RPMI7951 (cell line): Measurements from ENCODE around the gene NLRC5. TPM values are rescaled to one million over a fixed set of nuclear protein-coding genes. Genes with fewer than 3 reads are reported as not detected.
"Not testable (repeated sequence)": the region's sequence is repeated elsewhere in the genome, so short reads cannot be mapped to it uniquely, and the experiment has no call there.

Source experiments
- DNase-seq: peaks from one replicate; pipeline ENCODE4 v3.0.0-alpha.2; 2012; ENCODE audit warnings: low read depth
- total RNA-seq: library from RNA; depleted of rRNA; stranded (reverse); fragments of >200 nt; shearing (Covaris generic); gene quantifications from 2 replicates; pipeline ENCODE4 v1.2.3, GENCODE V29; 2014

Gene NLRC5
- total RNA-seq, 1 experiment from 2014 or later: 15.0 TPM

DNA sequence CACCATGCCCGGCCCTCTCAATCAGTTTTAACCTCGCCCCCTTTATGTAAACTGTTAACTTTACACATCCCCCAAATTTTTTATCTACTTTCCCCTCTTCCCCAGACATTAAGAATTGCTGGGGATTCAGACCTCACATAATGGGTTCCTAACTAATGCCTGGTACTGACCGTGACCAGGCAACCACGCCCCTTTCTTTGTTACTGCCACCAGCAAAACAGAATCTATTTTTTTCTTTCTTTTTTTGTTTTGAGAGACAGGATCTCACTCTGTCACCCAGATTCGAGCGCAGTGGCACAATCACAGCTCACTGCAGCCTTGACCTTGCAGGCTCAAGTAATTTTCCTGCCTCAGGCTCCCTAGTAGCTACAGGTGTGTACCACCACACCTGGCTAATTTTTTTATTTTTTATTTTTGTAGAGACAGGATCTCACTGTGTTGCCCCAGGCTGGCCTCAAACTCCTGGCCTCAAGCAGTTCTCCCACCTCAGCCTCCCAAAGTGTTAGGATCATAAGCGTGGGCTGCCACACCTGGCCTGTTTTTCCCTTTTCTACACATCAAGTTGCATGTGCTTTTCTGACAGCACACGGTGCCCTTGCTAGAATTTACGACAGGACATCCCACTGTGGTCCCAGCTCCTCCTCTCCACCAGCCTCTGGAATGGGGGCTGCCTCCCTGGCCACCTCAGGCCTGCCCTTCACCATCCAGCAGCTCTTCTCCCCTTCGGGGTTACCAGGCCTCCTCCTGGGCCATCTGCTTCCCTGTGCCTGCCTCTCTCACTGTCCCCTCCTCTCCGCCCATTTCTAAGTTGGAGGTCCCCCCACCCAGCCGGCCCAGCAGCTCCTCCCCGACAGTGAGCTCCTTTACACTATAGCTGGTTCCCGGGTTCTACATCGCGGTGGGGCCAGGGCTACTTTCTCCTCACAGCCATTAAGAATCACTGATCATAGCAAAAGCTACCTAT, 113.8 kb downstream of the NLRC5 start:
- DNase-seq: no peak

DNA sequence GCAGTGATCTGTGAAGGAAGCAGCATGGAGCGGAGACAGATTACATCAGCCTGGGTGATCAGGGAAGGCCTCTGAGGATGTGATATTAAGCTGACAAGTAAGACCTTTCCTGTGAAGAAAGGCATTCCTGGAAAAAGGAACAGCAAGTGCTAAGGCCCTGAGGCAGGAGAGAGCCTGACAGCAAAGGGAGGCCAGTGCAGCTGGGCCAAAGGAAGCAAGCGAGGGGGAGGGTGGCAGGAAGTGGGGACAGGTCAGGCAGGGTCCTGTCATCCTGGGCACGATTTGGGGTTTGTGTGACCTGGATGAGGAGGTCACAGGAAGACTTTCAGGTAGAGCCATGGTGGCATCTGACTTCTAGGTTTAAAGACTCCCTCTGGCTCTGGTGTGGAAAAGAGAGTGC, 115.3 kb downstream of the NLRC5 start:
- DNase-seq: no peak

DNA sequence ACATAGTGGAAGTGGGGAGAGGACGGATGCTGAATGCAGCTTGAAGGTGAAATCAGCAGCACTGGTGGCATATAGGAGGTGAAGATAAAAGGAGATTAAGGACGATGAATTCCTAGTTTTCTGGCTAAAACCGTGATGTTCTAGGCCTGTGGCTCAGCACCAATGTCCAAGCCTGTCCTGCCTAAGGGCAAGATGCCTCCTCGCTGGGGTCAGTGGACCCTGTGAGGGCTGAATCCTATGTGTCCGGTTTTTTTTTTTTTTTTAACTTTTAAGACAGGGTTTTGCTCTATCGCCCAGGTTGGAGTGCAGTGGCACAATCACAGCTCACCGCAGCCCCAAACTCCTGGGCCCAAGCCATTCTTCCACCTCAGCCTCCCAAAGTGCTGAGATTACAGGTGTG, 115.8 kb downstream of the NLRC5 start:
- no peak for DNase-seq

DNA sequence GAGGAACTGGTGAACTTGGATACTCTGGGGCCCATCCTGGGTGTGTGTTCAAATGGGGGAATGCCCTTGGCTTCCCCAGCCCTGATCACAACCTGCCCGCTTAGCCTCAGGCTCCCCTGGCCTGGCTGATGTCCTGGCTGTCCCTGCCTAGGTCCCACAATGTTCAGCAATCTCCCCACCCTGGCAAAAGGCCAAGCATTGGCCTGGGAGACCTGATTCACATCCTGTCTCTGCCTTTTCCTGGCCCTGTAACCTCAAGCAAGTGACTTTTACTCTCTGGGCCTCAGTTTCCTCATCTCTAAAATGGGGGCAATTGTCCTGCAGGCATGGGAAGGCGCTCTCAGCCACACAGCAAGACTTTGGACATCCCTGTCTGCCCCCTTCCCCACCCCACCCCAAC, 117.4 kb downstream of the NLRC5 start:
- peak; percentile 51 for DNase-seq

DNA sequence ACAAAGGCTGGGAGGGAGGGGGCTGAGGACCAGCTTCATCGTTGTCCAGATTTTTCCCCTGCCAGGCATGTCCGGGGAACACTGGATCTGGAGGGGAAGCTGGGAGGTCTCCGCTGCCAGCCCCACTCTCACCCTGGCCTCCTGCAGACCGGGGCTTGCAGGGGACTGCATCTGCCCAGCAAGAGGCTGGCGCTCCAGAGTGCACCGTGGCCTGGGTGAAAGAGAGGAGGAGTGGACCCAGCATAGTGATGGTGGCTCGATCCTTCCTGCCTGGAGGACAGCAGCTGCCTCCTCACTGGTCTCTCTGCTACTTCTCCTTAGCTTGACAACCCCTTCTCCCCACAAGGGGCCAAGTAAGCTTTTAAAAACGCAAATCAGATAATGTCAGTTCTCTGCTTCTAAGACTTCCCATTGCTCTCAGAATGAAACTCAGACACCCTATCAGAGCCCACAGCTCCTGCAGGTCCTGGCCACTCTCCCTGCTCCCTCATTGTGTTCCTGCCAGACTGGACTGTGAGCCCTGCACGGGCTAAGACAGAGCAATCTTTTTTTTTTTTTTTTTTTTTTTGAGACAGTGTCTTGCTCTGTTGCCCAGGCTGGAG, 118.1 kb downstream of the NLRC5 start:
- DNase-seq: no peak

DNA sequence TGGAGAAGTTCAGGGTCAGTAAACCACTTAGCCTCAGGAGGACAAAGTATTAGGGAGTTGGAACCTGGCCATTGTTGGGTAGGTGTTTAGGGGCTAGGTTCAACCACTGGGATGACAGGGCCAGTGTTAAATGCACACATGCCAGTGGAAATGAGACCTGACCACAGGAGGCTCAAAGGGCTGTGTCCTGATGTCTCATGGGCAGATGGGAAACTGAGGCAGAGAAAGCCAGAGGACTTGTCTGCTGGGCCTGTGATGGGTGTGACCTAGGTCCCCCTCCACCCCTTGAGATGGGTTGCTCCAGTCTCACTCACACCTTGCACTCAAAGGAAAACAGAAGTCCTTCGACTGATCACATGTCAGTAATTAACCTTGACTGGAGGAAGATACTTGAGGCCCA, 119.1 kb downstream of the NLRC5 start:
- no peak for DNase-seq

DNA sequence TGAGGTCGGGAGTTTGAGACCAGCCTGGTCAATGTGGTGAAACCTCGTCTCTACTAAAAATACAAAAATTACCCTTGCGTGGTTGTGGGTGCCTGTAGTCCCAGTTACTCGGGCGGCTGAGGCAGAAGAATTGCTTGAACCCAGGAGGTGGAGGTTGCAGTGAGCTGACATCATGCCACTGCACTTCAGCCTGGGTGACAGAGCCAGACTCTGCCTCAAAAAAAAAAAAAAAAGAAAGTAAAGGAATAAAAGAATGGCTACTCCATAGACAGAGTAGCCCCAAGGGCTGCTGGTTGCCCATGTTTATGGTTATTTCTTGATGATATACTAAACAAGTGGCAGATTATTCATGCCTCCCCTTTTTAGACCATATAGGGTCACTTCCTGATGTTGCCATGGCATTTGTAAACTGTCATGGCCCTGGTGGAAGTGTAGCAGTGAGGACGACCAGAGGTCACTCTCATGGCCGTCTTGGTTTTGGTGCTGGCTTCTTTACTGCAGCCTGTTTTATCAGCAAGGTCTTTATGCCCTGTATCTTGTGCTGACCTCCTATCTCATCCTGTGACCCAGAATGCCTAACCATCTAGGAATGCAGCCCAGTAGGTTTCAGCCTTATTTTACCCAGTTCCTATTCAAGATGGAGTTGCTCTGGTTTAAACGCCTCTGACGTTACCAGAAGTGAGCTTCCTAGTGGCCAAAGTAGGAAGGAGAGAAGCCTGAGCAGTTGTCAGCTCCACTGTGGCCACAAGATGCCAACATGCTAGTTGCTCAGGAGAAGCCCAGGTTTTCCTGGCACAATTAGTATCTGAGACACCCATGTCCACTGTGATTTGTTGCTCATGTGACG, 120.1 kb downstream of the NLRC5 start:
- not testable (repeated sequence) for DNase-seq

DNA sequence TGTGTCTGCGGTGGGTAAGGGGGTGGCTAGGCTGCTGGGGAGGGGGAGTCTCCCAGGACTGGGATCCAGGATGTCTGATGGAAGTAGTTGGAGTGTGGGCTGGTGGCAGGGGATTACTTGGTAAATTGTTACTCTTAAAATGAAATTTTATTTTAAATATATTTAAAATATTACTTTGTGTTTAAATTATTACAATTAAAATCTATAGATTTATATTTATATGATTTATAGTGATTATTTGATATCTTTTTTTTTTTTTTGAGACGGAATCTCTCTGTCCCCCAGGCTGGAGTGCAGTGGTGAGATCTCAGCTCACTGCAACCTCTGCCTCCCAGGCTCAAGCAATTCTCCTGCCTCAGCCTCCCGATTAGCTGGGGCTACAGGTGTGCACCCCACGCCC, 121.6 kb downstream of the NLRC5 start:
- no peak for DNase-seq

DNA sequence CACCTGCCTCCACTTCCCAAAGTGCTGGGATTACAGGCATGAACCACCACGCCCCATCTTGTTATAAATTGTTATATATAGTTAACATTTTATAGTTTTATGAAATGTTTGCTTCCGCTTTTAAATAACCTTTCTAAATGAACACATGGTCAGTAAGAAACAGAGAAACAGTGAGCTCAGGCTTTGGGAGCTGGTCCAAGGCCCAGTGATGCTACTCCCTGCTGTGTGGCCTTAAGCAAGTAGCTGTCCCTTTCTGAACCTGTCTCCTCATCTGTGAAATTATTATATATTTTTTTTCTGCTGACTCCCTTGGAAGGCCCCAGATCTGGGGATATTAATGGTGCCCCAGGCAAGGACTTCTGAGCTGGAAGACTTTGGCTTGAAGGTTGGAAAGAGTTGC, 122.1 kb downstream of the NLRC5 start:
- peak; percentile 22 for DNase-seq

DNA sequence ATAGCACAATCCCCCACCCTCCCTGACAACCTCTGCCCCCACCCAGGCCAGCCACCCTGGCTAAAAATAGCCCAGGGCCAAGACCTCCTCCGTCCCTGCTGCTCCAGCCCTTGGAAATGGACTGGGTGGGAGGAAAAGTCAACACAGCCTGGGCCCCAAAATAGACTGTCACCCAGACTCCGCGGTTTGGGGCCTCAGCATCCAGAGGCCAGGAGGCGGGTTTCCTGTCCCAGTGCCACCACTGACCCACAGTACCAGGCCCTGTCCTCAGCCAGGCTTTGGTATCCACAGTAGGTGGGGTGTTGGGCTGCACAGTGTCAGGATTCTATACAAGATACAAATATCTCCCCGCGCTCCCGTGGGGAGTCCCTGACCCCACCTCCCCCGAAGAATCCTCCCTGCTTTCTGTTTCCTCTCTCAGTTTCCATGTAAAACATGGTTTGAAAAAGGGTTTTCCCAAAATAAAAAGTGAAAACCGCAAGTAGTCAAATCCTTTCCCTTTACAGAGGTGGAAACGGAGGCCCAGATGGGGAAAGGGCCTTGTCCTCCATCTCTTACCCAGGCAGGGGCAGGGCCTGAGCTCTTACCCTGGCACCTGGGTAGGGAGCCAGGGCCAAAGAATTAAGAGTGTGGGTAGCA, 123.2 kb downstream of the NLRC5 start:
- peak; percentile 69 for DNase-seq

DNA sequence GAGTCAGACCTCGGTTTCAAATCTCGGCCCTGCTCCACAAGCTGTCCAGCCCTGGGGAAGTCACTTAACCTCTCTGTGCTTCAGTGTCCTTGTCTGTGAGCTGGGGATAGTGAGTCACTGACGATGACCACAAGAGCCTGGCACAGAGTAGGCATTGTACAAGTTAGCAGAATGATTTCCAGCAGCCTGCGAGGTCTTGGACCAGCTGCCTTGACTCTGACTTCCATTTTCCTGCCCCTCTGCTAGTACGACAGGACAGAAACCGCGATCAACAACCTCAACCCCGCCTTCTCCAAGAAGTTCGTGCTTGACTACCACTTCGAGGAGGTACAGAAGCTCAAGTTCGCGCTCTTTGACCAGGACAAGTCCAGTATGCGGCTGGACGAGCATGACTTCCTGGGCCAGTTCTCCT, 123.7 kb downstream of the NLRC5 start:
- peak; percentile 91 for DNase-seq

DNA sequence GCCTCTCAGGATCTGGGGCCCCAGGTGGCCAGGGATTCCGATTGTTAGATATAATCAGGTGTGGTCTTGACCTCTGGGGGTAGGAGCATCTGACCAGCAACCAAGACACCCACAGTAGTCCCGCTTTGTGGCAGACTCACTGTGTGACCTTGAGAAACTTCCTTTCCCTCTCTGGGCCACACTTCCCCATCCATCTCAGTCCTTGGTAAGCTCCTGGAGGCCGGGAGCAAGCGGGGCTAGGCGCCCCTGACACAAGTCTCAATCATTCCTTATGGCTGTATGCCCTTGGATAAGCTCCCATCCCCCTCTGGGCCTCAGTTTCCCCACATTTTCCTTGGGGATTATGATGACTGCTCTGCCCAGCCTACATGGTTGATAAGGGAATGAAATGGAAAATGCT, 124.3 kb downstream of the NLRC5 start:
- DNase-seq: no peak

DNA sequence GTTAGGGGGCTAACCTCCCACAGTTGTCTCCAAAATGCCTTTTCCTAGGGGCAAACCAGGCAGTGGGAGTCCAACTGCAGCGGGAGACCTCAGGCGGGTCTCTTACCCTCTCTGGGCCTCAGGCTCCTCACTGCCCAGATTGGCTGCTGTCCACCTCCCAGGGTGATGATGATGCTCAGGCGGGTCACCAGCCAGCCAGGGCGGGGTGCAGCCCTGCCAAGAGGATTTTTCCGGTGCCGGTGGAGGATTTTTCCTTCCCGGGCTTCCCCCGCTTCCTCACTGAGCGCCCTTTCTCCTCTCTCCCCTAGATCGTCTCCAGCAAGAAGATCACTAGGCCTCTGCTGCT, 125.8 kb downstream of the NLRC5 start:
- peak; percentile 68 for DNase-seq

DNA sequence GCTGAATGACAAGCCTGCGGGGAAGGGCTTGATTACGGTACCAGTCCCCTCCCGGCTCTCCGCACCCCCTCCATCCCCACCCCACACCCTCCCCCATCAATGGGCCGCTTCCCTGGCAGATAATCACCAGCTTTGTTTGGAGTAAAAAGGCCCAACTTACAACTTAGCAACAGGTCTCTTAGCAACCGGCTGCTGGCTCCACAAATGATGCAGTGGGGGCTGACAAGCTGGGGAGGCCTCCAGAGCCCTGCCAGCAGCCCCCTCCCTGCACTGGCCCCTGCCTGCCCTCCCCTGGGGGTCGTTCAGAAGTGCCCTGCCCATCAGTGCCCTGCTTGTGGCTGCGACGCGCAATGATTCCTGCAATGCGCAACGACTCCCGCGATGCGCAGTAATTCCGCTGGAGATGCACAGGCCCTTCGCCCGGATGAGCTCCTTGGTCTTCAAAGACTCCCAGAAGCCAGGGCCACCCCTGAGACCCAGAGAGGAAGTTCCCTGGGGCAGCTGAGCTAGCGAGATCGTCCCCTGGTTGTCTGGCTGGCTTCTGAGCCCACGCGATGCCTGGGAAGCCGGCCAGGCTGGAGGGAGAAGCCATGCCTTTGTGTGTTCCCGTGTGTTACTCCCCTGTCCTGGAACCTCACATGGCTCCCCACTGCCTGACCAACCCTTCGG, 126.3 kb downstream of the NLRC5 start:
- peak; percentile 79 for DNase-seq

DNA sequence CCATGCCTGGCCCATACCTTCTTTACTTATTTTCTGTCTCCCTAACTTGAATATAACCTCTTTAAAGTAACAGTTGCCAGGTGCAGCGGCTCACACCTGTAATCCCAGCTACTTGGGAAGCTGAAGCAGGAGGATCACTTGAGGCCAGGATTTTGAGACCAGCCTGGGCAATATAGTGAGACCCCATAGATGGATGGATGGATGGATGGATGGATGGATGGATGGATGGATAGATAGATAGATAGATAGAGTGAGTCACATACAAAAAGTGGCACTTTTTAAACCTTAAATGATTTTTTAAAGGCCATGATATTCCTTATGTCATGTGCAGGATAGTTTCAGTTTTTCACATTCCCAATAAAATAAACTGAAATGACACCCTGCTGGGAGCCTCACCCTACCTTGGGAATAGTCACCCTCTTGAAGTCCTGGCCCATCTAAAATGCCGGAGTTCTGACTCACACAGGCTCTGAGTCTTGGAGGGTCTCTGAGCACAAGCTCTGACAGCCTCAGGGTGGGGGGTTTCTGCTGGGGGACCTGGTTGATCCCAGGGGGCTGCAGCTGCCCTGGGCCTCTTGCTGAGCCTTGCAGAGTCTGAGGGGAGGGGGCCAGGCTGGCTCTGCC, 129.2 kb downstream of the NLRC5 start:
- no peak for DNase-seq

DNA sequence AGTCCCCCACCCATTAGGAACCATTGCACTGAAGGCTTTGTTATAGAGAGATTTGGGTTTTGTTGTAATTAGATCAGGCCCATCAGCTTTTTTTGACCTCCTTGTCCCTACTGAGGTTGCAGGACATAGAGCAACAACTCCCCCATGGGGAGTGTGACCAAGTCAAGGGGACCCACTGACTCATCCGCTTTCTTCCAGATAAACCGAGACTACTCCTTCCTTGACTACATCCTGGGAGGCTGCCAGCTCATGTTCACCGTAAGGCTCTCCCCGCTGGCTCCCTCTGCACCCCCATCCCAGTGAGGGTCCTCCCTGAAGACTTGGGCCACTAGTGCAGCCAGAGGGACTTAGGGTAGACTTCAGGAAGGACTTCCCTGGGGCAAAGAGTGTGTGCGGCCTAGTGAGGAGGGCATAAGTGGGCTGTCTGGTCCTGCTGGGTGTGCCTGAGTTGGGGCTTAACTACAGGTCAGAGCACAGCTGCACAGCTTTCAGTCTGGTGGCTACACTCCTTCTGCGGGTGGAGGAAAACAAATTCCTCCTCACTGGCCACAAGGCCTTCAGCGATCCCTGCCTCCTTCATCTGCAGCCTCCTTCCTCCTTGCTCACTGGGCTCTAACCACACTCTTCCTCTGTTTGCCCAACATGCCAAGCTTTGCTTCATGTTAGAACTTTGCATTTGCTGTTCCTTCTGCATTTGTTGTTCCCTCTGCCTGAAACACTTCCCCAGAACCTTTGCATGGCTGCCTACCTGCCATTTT, 134.0 kb downstream of the NLRC5 start:
- no peak for DNase-seq

DNA sequence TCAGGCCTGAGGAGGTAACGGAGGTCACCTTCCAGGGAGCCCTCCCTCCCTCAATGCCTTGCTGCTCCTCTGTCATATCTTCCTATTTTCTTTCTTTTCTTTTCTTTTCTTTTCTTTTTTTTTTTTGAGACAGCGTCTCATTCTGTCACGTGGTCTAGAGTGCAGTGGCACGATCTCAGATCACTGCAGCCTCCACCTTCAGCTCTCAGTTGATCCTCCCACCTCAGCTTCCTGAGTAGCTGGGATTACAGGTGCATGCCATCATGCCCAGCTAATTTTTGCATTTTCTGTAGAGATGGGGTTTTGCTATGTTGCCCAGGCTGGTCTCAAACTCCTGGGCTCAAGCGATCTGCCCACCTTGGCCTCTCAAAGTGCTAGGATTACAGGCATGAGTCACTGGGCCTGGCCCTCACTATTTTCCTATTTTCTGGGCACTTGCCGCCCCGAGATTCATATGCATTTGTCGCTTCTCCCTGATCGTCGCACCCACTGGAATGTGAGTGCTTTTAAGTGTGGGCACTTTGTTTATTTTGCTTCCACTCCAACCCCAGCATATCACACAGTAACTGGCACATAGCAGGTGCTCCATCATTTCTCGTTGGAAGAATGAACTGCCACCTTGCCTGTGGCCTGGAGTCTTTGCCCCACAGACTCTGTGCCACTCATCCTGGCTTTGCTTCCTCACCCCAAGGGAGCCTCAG, 134.8 kb downstream of the NLRC5 start:
- DNase-seq: no peak

DNA sequence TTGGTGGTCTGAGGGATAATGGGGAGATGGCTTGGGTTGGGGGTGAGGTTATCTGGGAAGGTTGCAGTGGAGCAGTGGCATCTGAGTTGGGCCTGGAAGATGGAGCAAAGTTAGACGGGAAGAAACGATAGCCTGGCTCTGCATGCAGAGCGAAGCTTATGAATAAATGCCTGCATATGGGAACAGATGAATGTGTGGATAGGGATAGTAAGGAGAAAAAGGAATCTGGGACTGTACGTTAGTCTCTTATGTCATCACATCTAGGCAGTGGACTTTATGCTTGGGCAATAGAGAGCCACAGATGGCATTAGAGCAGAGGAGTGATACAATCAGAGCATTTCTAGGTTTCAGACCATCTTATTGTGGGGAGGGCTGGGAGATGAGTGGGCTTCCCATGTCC, 136.0 kb downstream of the NLRC5 start:
- no peak for DNase-seq

DNA sequence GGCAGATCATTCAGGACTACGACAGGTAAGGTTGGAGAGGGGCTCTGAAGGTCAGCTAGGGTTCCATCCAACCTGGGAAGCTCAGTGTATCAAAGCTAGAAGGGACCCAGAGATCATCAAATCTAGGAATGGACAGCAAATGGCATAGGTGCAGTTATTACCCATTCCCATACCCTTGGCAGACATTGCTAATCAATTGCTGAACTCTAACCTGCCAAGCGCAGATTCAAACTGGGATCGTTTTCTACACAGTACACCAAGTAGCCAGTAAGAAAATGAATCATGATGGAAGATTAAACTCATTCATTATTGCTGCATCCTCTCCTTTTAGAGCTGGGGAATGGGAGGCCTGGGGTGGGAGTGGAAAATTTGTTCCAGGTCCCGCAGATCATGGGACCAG, 136.6 kb downstream of the NLRC5 start:
- DNase-seq: no peak

DNA sequence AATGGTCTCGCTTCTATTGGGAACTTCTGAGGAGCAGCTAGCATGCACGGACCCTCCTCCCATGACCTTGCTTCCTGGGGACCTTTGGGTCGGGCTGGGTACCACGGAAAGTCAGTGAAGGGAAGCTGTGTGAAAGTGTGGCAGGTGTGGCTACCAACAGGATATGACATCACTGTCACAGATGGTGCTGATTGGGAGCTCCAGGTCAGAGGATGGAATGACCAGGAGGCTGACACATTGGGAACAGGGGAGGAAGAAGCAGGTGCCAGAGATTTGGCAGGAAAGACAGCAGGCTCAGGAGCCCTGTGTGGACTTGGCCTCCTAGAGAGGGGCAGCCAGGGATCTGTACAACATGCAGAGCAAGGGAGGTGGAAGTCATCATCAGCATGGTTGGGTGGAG, 137.1 kb downstream of the NLRC5 start:
- DNase-seq: no peak
